ENCODE results near the gene HELZ. TPM values are rescaled to one million over a fixed set of nuclear protein-coding genes. Genes with fewer than 3 reads are reported as not detected.
"Not testable (repeated sequence)": the region's sequence is repeated elsewhere in the genome, so short reads cannot be mapped to it uniquely, and the experiment has no call there.

Gene HELZ
- total RNA-seq, 4 donors from 2014 or later: 47.3 to 95.4 (median 61.3) TPM

DNA sequence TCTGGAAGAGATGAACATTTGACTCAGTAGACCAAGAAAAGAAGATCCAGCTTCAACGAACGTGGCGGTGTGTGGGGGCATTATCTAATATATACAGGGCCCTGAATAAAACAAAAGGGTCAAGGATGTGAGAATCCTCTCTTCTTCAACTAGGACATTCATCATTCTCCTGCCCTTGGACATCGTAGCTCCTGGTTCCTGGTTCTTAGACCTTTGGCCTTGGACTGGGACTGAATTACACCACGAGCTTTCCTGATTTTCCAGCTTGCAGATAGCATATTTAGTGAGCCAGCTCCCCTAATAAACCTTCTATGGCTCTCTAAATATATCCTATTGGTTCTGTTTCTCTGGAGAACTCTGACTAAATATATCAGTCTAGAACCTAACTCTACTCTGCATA lies 29.5 kb upstream of the HELZ start:
- H3K36me3 ChIP-seq: no peaks in the 10 kb centered on the region
- H3K4me3 ChIP-seq: no peak overlapping the region
- WGBS, 2 donors: 67 to 79% methylated on average over 5 of the region's 5 CpGs
- no peaks in the 10 kb centered on the region for H3K9me3 ChIP-seq
- no peak for DNase-seq (ENCODE audit: low spot score in 2 of 2)
- no peaks in the 10 kb centered on the region for H3K27me3 ChIP-seq
- TF ChIP-seq, protein P1, sequence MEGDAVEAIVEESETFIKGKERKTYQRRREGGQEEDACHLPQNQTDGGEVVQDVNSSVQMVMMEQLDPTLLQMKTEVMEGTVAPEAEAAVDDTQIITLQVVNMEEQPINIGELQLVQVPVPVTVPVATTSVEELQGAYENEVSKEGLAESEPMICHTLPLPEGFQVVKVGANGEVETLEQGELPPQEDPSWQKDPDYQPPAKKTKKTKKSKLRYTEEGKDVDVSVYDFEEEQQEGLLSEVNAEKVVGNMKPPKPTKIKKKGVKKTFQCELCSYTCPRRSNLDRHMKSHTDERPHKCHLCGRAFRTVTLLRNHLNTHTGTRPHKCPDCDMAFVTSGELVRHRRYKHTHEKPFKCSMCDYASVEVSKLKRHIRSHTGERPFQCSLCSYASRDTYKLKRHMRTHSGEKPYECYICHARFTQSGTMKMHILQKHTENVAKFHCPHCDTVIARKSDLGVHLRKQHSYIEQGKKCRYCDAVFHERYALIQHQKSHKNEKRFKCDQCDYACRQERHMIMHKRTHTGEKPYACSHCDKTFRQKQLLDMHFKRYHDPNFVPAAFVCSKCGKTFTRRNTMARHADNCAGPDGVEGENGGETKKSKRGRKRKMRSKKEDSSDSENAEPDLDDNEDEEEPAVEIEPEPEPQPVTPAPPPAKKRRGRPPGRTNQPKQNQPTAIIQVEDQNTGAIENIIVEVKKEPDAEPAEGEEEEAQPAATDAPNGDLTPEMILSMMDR (IDR thresholded peaks at IDR 0.05): no peak
- no peak for TF ChIP-seq EP300 (IDR thresholded peaks at IDR 0.05)
- TF ChIP-seq POLR2A (IDR thresholded peaks at IDR 0.05): no peak
- no peak overlapping the region for H3K27ac ChIP-seq
- H3K4me1 ChIP-seq: no peaks in the 10 kb centered on the region

GRCh38 chr17:67273900-67274299 lies 28.9 kb upstream of the HELZ start:
- Histone ChIP-seq H3K9me3 (no peaks in the 10 kb centered on the region), H3K36me3 (no peaks in the 10 kb centered on the region), H3K4me1 (no peaks in the 10 kb centered on the region), H3K27ac (no peak overlapping the region), H3K4me3 (no peak overlapping the region), H3K27me3 (no peaks in the 10 kb centered on the region)
- no peak for DNase-seq (ENCODE audit: low spot score in 2 of 2)
- 94% methylated on average over 2 of the region's 2 CpGs for WGBS, 2 donors
- TF ChIP-seq EP300 (IDR thresholded peaks at IDR 0.05) (no peak), POLR2A (IDR thresholded peaks at IDR 0.05) (no peak)
- TF ChIP-seq, protein P1 (IDR thresholded peaks at IDR 0.05): no peak

DNA sequence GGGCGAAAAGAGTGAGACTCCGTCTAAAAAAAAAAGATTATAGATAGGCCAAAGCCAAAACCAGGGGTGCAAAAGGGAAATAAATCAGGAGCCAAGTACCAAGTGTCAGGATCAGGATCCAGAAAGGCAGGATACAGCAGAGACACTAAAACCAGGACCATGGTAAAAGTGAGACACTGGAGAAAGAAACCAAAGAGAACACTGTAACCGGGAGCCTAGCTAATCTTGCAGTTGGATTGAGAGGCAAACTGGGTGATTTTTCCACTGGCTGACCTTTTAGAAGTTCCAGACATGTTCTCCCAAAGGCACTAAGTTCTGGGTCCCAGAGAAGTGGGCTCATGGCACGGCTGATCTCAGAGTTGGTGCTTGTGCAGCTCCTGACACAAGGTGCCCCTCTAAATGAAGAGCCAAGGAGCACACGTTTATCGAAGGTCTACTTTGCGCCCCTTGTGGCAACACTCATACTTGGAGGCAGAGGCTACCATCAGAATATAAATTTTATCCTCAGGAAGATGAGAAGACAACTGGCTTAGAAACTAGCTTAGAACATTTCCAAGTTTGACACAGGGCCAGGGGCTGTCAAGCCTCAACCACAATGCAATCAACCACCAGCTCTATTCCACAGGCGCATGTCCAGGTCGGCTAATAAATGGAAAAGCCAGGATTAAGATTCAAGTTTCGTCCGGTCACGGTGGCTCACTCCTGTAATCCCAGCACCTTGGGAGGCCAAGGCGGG lies 27.5 kb upstream of the HELZ start:
- WGBS, 2 donors: 79 to 80% methylated on average over 13 of the region's 13 CpGs
- H3K27ac ChIP-seq: no peak overlapping the region
- TF ChIP-seq, protein P1 (IDR thresholded peaks at IDR 0.05): no peak
- TF ChIP-seq POLR2A (IDR thresholded peaks at IDR 0.05) (no peak), EP300 (IDR thresholded peaks at IDR 0.05) (no peak)

DNA sequence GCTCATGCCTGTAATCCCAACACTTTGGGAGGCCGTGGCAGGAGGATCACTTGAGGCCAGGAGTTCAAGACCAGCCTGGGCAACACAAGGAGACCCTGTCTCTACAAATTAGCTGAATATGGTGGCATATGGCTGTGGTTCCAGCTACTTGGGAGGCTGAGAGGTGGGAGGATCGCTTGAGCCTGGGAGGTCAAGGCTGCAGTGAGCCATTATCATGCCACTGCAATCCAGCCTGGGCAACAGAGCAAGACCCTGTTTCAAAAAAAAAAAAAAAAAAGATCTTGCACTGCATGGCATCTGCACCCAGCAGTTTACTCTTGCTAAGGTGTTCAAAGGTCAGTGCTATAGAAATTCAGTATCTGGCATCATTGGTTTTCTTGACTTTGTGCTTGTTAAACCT lies 26.2 kb upstream of the HELZ start:
- H3K4me1 ChIP-seq; H3K27ac ChIP-seq; H3K36me3 ChIP-seq; H3K27me3 ChIP-seq; DNase-seq (ENCODE audit: low spot score in 2 of 2); H3K9me3 ChIP-seq; H3K4me3 ChIP-seq: not testable (repeated sequence)
- WGBS, 2 donors: 87 to 96% methylated on average over 2 of the region's 2 CpGs

More for the DNA sequence above, 27.5 kb upstream of the HELZ start:
- H3K27me3 ChIP-seq: no peaks in the 10 kb centered on the region
- H3K9me3 ChIP-seq: no peaks in the 10 kb centered on the region
- no peak for DNase-seq (ENCODE audit: low spot score in 2 of 2)
- H3K36me3 ChIP-seq: no peaks in the 10 kb centered on the region
- H3K4me3 ChIP-seq: no peak overlapping the region
- no peaks in the 10 kb centered on the region for H3K4me1 ChIP-seq

- Histone ChIP-seq H3K4me1 (no peaks in the 10 kb centered on the region), H3K4me3 (no peak overlapping the region), H3K27ac (no peak overlapping the region), H3K27me3 (no peaks in the 10 kb centered on the region), H3K36me3 (no peaks in the 10 kb centered on the region), H3K9me3 (no peaks in the 10 kb centered on the region)
- WGBS, 2 donors: 72 to 73% methylated on average over 6 of the region's 6 CpGs
- no peak for DNase-seq (ENCODE audit: low spot score in 2 of 2)
- TF ChIP-seq POLR2A (IDR thresholded peaks at IDR 0.05): no peak
Measured at GRCh38 chr17:67270416-67270815, 25.4 kb upstream of the HELZ start.

DNA sequence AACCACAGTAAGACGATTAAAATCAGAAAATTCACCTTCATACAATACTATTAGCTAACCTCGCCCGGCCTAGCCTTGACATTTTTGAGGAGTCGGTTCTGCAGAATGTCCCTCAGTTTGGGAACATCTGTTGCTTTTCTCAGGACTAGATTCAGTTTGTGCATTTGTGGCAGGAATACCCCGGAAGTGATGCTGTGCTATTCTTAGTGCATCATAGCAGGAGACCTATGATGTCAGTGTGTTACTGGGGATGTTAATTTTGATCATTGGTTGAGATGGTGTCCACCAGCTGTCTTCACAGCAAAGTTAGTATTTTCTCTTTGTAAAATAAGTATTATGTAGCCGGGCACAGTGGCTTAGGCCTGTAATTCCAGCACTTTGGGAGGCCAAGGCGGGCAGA lies 21.5 kb upstream of the HELZ start:
- H3K27ac ChIP-seq: no peak overlapping the region
- no peaks in the 10 kb centered on the region for H3K9me3 ChIP-seq
- DNase-seq (ENCODE audit: low spot score in 2 of 2): no peak
- TF ChIP-seq EP300 (IDR thresholded peaks at IDR 0.05): no peak
- no peak for TF ChIP-seq POLR2A (IDR thresholded peaks at IDR 0.05)
- TF ChIP-seq, protein P1 (IDR thresholded peaks at IDR 0.05): no peak
- H3K36me3 ChIP-seq: no peaks in the 10 kb centered on the region
- no peaks in the 10 kb centered on the region for H3K27me3 ChIP-seq
- peaks cover 0 to 8% (median 0%) of the 10 kb centered on the region in 4 donors for H3K4me1 ChIP-seq
- WGBS, 2 donors: 89% methylated on average over 7 of the region's 7 CpGs
- H3K4me3 ChIP-seq: no peak overlapping the region
